Kidney (tissue), 14 donors: ENCODE results near the gene QKI. TPM values are rescaled to one million over a fixed set of nuclear protein-coding genes. Genes with fewer than 3 reads are reported as not detected.

ENCODE experiments used
- DNase-seq, 5 donors: peaks; one replicate each; pipeline ENCODE4 v3.0.0-alpha.2; 2013 to 2020
- FAIRE-seq: peaks from 2 replicates; lab custom pipeline; 2012; peaks lifted over from hg19 to GRCh38; lab: Jason Lieb, UNC
- H3K27ac ChIP-seq, 2 donors: one replicate each; pipeline ENCODE4 v1.7.0; 2013; ENCODE audit warnings: low read depth in 2 of 2, low read length in 2 of 2, inconsistent platforms in 1 of 2
- H3K27me3 ChIP-seq: one replicate; pipeline ENCODE4 v1.7.1; 2013; ENCODE audit warnings: low read length, inconsistent platforms; ENCODE audit not compliant: control insufficient read depth, insufficient read depth
- H3K36me3 ChIP-seq, 3 donors: one replicate each; pipeline versions ENCODE4 v1.7.0 to v1.7.1; 2013; ENCODE audit warnings: low read length in 3 of 3, control low read depth in 1 of 3, inconsistent platforms in 1 of 3; ENCODE audit not compliant: insufficient read depth in 3 of 3, control insufficient read depth in 2 of 3
- H3K4me1 ChIP-seq, 3 donors: one replicate each; pipeline versions ENCODE4 v1.7.0 to v1.7.1; 2013; ENCODE audit warnings: low read length in 3 of 3, inconsistent platforms in 1 of 3, low read depth in 1 of 3; ENCODE audit not compliant: control insufficient read depth in 2 of 3, insufficient read depth in 2 of 3
- H3K4me3 ChIP-seq, 3 donors: one replicate each; pipeline versions ENCODE4 v1.7.0 to v1.8.1; 2013; ENCODE audit warnings: low read length in 3 of 3, control low read depth in 1 of 3, inconsistent platforms in 1 of 3
- H3K9ac ChIP-seq, 3 donors: one replicate each; pipeline versions ENCODE4 v1.7.0 to v1.7.1; 2013; ENCODE audit warnings: low read length in 3 of 3, control low read depth in 1 of 3, inconsistent platforms in 1 of 3
- H3K9me3 ChIP-seq, 3 donors: one replicate each; pipeline versions ENCODE4 v1.7.0 to v1.7.1; 2013; ENCODE audit warnings: low read length in 3 of 3, control low read depth in 1 of 3, inconsistent platforms in 1 of 3; ENCODE audit not compliant: control insufficient read depth in 2 of 3, insufficient read depth in 1 of 3
- intact Hi-C: fragments of 100-400 bp; cut with DNase I; formaldehyde crosslinking; loops from one replicate; pipeline ENCODE4 v1.11.1; 2022
- polyA plus RNA-seq: library from polyadenylated mRNA; stranded (reverse); fragments of 350-450 nt; fragmentation: Illumina TruSeq; extraction: RNeasy Lipid Tissue Mini Kit (QIAGEN cat#74804); gene quantifications from one replicate; pipeline ENCODE4 v1.2.3, GENCODE V29; 2014; ENCODE audit warnings: low read depth, low replicate concordance; ENCODE audit not compliant: insufficient read depth
- total RNA-seq: library from RNA; stranded (reverse); fragmentation: NEBNext Ultra II Directional; extraction: Animal tissue kit (Norgen Biotek cat#: 25700); gene quantifications from one replicate; pipeline ENCODE4 v1.2.1, GENCODE V29; 2021
- TF ChIP-seq, protein P1 (sequence below): IDR thresholded peaks from 3 replicates; pipeline ENCODE4 v1.5.1; 2012; ENCODE audit warnings: mild to moderate bottlenecking, moderate library complexity, borderline replicate concordance; ENCODE audit not compliant: insufficient read depth; ENCODE audit errors: extremely low read depth
- donor health status: control.
- donor health status: control.
- donor health status: control.
- donor health status: control.
- donor health status: control.
- donor health status: DM: yes; HTN: yes; CAD: no.
- donor health status: Normal renal cell carcinoma (clear cell type).

Gene QKI
- total and polyA plus RNA-seq, 2 donors from 2014 or later = 17.6 to 121 TPM

DNA sequence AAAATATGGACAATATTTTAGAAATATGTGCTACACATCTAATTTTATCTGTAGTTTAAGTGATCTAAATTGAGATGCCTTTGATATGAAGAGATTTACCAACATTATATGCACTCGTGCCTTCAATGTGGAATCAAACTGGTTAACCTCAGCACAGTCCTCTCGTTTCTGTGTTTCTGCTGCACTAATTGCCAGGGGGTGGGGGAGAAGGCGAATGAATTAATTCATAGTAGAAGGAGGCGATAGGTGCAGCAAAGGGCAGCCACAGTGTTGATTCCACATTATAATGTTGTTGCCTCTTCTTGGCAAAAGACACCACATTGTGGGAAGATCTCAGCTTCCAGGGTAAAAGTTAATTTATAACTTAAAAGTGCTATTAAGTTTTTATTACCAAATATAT, 161.6 kb downstream of the QKI start:
- H3K36me3 ChIP-seq = no peaks in the 10 kb centered on the region
- no peak overlapping the region for H3K9ac ChIP-seq
- H3K4me3 ChIP-seq = no peak overlapping the region
- no peaks in the 10 kb centered on the region for H3K4me1 ChIP-seq
- H3K27me3 ChIP-seq = no peaks in the 10 kb centered on the region
- TF ChIP-seq, protein P1, sequence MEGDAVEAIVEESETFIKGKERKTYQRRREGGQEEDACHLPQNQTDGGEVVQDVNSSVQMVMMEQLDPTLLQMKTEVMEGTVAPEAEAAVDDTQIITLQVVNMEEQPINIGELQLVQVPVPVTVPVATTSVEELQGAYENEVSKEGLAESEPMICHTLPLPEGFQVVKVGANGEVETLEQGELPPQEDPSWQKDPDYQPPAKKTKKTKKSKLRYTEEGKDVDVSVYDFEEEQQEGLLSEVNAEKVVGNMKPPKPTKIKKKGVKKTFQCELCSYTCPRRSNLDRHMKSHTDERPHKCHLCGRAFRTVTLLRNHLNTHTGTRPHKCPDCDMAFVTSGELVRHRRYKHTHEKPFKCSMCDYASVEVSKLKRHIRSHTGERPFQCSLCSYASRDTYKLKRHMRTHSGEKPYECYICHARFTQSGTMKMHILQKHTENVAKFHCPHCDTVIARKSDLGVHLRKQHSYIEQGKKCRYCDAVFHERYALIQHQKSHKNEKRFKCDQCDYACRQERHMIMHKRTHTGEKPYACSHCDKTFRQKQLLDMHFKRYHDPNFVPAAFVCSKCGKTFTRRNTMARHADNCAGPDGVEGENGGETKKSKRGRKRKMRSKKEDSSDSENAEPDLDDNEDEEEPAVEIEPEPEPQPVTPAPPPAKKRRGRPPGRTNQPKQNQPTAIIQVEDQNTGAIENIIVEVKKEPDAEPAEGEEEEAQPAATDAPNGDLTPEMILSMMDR = no peak
- H3K9me3 ChIP-seq = no peaks in the 10 kb centered on the region
- no peak overlapping the region for H3K27ac ChIP-seq
- no peak for DNase-seq
- FAIRE-seq = no peak
- intact Hi-C loops = no loop called here

DNA sequence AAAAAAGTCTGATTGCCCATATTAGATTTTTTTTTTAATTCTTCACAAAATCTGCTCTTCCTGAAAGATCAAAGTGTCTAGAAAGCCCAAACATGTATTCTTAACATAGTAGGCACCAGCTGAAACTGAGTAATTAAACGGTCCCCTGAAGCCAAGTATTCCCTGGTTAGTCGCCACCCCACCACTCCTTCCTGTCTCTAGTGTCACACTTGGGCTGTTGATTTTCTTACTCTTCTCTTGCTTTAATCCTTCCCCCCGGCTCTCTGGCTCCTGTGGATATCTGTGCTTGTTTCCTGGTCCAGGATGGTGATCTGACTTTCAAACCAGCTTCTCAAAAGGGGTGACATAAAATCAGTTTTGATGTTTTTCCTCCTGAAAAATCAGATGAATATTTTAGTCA, 162.9 kb downstream of the QKI start:
- H3K4me3 ChIP-seq = no peak overlapping the region
- TF ChIP-seq, protein P1 = no peak
- DNase-seq = no peak
- intact Hi-C loops = no loop called here
- no peaks in the 10 kb centered on the region for H3K4me1 ChIP-seq
- no peaks in the 10 kb centered on the region for H3K9me3 ChIP-seq
- FAIRE-seq = no peak
- no peaks in the 10 kb centered on the region for H3K27me3 ChIP-seq
- no peaks in the 10 kb centered on the region for H3K36me3 ChIP-seq
- H3K9ac ChIP-seq = no peak overlapping the region
- no peak overlapping the region for H3K27ac ChIP-seq

DNA sequence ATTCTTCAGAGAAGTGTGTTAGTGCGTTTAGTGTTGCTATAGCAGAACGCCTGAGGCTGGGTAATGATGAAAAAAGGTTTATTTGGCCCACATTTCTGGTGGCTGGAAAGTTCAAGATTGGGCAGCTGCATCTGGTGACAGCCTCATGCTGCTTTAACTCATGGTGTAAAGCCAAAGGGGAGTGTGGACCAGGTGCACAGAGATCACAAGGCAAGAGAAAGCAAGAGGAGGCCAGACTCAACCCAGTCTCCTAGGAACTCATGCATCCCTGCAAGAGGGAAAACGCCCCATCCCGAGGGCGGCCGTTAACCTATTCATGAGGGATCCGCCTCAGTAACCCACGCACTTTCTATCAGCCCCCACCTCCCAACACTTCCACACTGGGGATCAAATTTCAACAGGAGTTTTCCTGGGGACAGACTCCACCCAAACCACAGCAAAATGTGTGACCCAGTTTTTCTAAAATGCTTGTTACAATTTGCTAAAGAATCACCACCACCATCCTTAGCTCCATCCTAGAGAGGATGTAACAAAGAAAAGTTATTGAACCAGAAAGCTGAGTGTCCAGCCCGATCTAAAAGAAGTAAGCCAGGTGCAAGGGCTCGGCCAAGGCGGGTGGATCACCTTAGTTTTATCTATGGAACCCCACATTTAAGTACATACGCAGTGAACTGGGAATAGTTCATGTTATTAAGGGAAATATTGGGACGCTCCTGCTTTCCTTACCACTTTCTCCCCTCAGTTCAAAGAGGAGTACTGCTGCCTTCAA, 164.8 kb downstream of the QKI start:
- peak; percentile 37 to 67 (median 52) for DNase-seq
- TF ChIP-seq, protein P1 = no peak
- Histone ChIP-seq H3K4me3 (no peak overlapping the region), H3K9me3 (no peaks in the 10 kb centered on the region), H3K9ac (no peak overlapping the region), H3K27ac (no peak overlapping the region), H3K4me1 (no peaks in the 10 kb centered on the region), H3K27me3 (no peaks in the 10 kb centered on the region), H3K36me3 (no peaks in the 10 kb centered on the region)
- FAIRE-seq = no peak
- intact Hi-C loops = no loop called here
